ENCODE data around the gene LTBP2. TPM values are rescaled to one million over a fixed set of nuclear protein-coding genes. Genes with fewer than 3 reads are reported as not detected.

Gene LTBP2
- polyA plus RNA-seq, 1 donor from 2014 or later: 0.33 TPM

GRCh38 chr14:74545386-74545785 lies 66.7 kb downstream of the LTBP2 start:
- Histone ChIP-seq H3K9me3 (ENCODE audit: low read length) (no peaks in the 10 kb centered on the region), H3K36me3 (ENCODE audit: insufficient read depth, low read length) (no peaks in the 10 kb centered on the region), H3K27me3 (ENCODE audit: insufficient read depth, low read depth, low read length) (no peaks in the 10 kb centered on the region), H3K4me3 (ENCODE audit: low read length) (no peak overlapping the region), H3K9me2 (ENCODE audit: insufficient read depth, low read length) (no peaks in the 10 kb centered on the region), H4K20me1 (ENCODE audit: insufficient read depth) (no peaks in the 10 kb centered on the region), H3K9ac (ENCODE audit: low read length) (no peak overlapping the region), H3K4me2 (ENCODE audit: low read length) (no peak overlapping the region), H3K79me2 (replicated peaks; ENCODE audit: insufficient read depth, low read length) (no peaks in the 10 kb centered on the region), H3F3A (ENCODE audit: insufficient read depth, low read length, poor library complexity, severe bottlenecking) (no peaks in the 10 kb centered on the region), H3K27ac (ENCODE audit: low read length) (no peak overlapping the region), H2AFZ (ENCODE audit: low read depth, low read length) (no peak overlapping the region)
- TF ChIP-seq, protein P1, sequence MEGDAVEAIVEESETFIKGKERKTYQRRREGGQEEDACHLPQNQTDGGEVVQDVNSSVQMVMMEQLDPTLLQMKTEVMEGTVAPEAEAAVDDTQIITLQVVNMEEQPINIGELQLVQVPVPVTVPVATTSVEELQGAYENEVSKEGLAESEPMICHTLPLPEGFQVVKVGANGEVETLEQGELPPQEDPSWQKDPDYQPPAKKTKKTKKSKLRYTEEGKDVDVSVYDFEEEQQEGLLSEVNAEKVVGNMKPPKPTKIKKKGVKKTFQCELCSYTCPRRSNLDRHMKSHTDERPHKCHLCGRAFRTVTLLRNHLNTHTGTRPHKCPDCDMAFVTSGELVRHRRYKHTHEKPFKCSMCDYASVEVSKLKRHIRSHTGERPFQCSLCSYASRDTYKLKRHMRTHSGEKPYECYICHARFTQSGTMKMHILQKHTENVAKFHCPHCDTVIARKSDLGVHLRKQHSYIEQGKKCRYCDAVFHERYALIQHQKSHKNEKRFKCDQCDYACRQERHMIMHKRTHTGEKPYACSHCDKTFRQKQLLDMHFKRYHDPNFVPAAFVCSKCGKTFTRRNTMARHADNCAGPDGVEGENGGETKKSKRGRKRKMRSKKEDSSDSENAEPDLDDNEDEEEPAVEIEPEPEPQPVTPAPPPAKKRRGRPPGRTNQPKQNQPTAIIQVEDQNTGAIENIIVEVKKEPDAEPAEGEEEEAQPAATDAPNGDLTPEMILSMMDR (IDR thresholded peaks at IDR 0.05; ENCODE audit: poor library complexity, severe bottlenecking): no peak
- TF ChIP-seq, protein P2, sequence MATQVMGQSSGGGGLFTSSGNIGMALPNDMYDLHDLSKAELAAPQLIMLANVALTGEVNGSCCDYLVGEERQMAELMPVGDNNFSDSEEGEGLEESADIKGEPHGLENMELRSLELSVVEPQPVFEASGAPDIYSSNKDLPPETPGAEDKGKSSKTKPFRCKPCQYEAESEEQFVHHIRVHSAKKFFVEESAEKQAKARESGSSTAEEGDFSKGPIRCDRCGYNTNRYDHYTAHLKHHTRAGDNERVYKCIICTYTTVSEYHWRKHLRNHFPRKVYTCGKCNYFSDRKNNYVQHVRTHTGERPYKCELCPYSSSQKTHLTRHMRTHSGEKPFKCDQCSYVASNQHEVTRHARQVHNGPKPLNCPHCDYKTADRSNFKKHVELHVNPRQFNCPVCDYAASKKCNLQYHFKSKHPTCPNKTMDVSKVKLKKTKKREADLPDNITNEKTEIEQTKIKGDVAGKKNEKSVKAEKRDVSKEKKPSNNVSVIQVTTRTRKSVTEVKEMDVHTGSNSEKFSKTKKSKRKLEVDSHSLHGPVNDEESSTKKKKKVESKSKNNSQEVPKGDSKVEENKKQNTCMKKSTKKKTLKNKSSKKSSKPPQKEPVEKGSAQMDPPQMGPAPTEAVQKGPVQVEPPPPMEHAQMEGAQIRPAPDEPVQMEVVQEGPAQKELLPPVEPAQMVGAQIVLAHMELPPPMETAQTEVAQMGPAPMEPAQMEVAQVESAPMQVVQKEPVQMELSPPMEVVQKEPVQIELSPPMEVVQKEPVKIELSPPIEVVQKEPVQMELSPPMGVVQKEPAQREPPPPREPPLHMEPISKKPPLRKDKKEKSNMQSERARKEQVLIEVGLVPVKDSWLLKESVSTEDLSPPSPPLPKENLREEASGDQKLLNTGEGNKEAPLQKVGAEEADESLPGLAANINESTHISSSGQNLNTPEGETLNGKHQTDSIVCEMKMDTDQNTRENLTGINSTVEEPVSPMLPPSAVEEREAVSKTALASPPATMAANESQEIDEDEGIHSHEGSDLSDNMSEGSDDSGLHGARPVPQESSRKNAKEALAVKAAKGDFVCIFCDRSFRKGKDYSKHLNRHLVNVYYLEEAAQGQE (IDR thresholded peaks at IDR 0.05; ENCODE audit: borderline replicate concordance): no peak
- TF ChIP-seq POLR2AphosphoS5 (IDR thresholded peaks at IDR 0.05) (no peak), TAF1 (IDR thresholded peaks at IDR 0.05; ENCODE audit: low read depth) (no peak), RAD21 (conservative IDR thresholded peaks at IDR 0.05) (no peak), EZH2 (IDR thresholded peaks at IDR 0.05; ENCODE audit: borderline replicate concordance, insufficient read depth, low read length, poor library complexity, severe bottlenecking) (no peak), MXI1 (conservative IDR thresholded peaks at IDR 0.05; ENCODE audit: poor library complexity, severe bottlenecking) (no peak), EP300 (conservative IDR thresholded peaks at IDR 0.05; ENCODE audit: poor library complexity, severe bottlenecking) (no peak), SMC3 (conservative IDR thresholded peaks at IDR 0.05; ENCODE audit: poor library complexity) (no peak)

- Histone ChIP-seq H3K79me2 (replicated peaks; ENCODE audit: insufficient read depth, low read length) (no peaks in the 10 kb centered on the region), H3K9me3 (ENCODE audit: low read length) (no peaks in the 10 kb centered on the region), H3K4me3 (ENCODE audit: low read length) (no peak overlapping the region), H2AFZ (ENCODE audit: low read depth, low read length) (no peak overlapping the region), H3K27me3 (ENCODE audit: insufficient read depth, low read depth, low read length) (no peaks in the 10 kb centered on the region), H3K9me2 (ENCODE audit: insufficient read depth, low read length) (no peaks in the 10 kb centered on the region), H3K27ac (ENCODE audit: low read length) (no peak overlapping the region), H3F3A (ENCODE audit: insufficient read depth, low read length, poor library complexity, severe bottlenecking) (no peaks in the 10 kb centered on the region), H3K4me2 (ENCODE audit: low read length) (no peak overlapping the region), H3K36me3 (ENCODE audit: insufficient read depth, low read length) (no peaks in the 10 kb centered on the region), H3K9ac (ENCODE audit: low read length) (no peak overlapping the region), H4K20me1 (ENCODE audit: insufficient read depth) (no peaks in the 10 kb centered on the region)
- TF ChIP-seq, protein P2 (IDR thresholded peaks at IDR 0.05; ENCODE audit: borderline replicate concordance): no peak
- no peak for TF ChIP-seq MXI1 (conservative IDR thresholded peaks at IDR 0.05; ENCODE audit: poor library complexity, severe bottlenecking)
- no peak for TF ChIP-seq EZH2 (IDR thresholded peaks at IDR 0.05; ENCODE audit: borderline replicate concordance, insufficient read depth, low read length, poor library complexity, severe bottlenecking)
- TF ChIP-seq RAD21 (conservative IDR thresholded peaks at IDR 0.05): no peak
- TF ChIP-seq, protein P1 (IDR thresholded peaks at IDR 0.05; ENCODE audit: poor library complexity, severe bottlenecking): no peak
- TF ChIP-seq POLR2AphosphoS5 (IDR thresholded peaks at IDR 0.05): no peak
- TF ChIP-seq TAF1 (IDR thresholded peaks at IDR 0.05; ENCODE audit: low read depth): no peak
- TF ChIP-seq EP300 (conservative IDR thresholded peaks at IDR 0.05; ENCODE audit: poor library complexity, severe bottlenecking): no peak
- no peak for TF ChIP-seq SMC3 (conservative IDR thresholded peaks at IDR 0.05; ENCODE audit: poor library complexity)
Observed at GRCh38 chr14:74543771-74544438, 68.1 kb downstream of the LTBP2 start.

All from neural cell (in vitro differentiated cells).